ENCODE data around the gene MGME1. TPM values are rescaled to one million over a fixed set of nuclear protein-coding genes. Genes with fewer than 3 reads are reported as not detected.

The MGME1 gene
- total RNA-seq (ENCODE audit: low replicate concordance): 31.2 and 32.7 TPM in 2 replicates
- long read RNA-seq, transcript MGME1-203 (5 exons, 2,336 nt): major isoform, 76 of 149 reads
- long read RNA-seq, transcript MGME1-205 (3 exons, 740 nt): minor isoform, 6 of 149 reads
- long read RNA-seq, partial matches to known transcripts: 34 of 149 reads
- long read RNA-seq, other reads (novel, unspliced or antisense): 29 of 149 reads

- Mint-ChIP-seq H3K27ac (peak within 1 kb of the TSS; percentile 99), H3K36me3 (peaks cover 22% of the 10 kb centered on the region), H3K4me1 (ENCODE audit: unreplicated experiment) (peaks cover 53% of the 10 kb centered on the region), H3K4me3 (peak within 1 kb of the TSS; percentile 97), H3K27me3 (no peaks in the 10 kb centered on the region), H3K9me3 (no peaks in the 10 kb centered on the region)
- DNase-seq (ENCODE audit: extremely low spot score, unreplicated experiment): peak; percentile 99
- no peak for TF ChIP-seq CTCF (conservative IDR thresholded peaks at IDR 0.05)
Measured at GRCh38 chr20:17968366-17969277, at the start of gene MGME1, which contains the start of gene SNX5. MGME1 (plus strand) TSS chr20:17969018; CDS start chr20:17969860, 842 bp downstream. SNX5 (minus strand) TSS chr20:17968794; CDS start chr20:17968425, 369 bp downstream.

- no peaks in the 10 kb centered on the region for H3K4me1 Mint-ChIP-seq (ENCODE audit: unreplicated experiment)
- no peak overlapping the region for H3K4me3 Mint-ChIP-seq
- H3K27me3 Mint-ChIP-seq: peaks cover 2% of the 10 kb centered on the region
- DNase-seq (ENCODE audit: extremely low spot score, unreplicated experiment): no peak
- H3K36me3 Mint-ChIP-seq: no peaks in the 10 kb centered on the region
- no peak for TF ChIP-seq CTCF (conservative IDR thresholded peaks at IDR 0.05)
- H3K27ac Mint-ChIP-seq: no peak overlapping the region
- no peaks in the 10 kb centered on the region for H3K9me3 Mint-ChIP-seq
Measured at GRCh38 chr20:17919149-17919548, 49.7 kb upstream of the MGME1 start.

- DNase-seq (ENCODE audit: extremely low spot score, unreplicated experiment): no peak
- H3K4me3 Mint-ChIP-seq: no peak overlapping the region
- H3K36me3 Mint-ChIP-seq: no peaks in the 10 kb centered on the region
- H3K27me3 Mint-ChIP-seq: peaks cover 5% of the 10 kb centered on the region
- no peaks in the 10 kb centered on the region for H3K9me3 Mint-ChIP-seq
- TF ChIP-seq CTCF (conservative IDR thresholded peaks at IDR 0.05): no peak
- H3K27ac Mint-ChIP-seq: no peak overlapping the region
- H3K4me1 Mint-ChIP-seq (ENCODE audit: unreplicated experiment): peaks cover 11% of the 10 kb centered on the region
Measured at GRCh38 chr20:17921774-17922173, 47.0 kb upstream of the MGME1 start.

- H3K27ac Mint-ChIP-seq: no peak overlapping the region
- no peak for DNase-seq (ENCODE audit: extremely low spot score, unreplicated experiment)
- peaks cover 22% of the 10 kb centered on the region for H3K4me1 Mint-ChIP-seq (ENCODE audit: unreplicated experiment)
- no peaks in the 10 kb centered on the region for H3K36me3 Mint-ChIP-seq
- peaks cover 5% of the 10 kb centered on the region for H3K27me3 Mint-ChIP-seq
- no peaks in the 10 kb centered on the region for H3K9me3 Mint-ChIP-seq
- H3K4me3 Mint-ChIP-seq: no peak overlapping the region
- no peak for TF ChIP-seq CTCF (conservative IDR thresholded peaks at IDR 0.05)
Measured at GRCh38 chr20:17925141-17925939, 43.5 kb upstream of the MGME1 start.

- no peak for TF ChIP-seq CTCF (conservative IDR thresholded peaks at IDR 0.05)
- Mint-ChIP-seq H3K4me1 (ENCODE audit: unreplicated experiment) (peaks cover 22% of the 10 kb centered on the region), H3K36me3 (no peaks in the 10 kb centered on the region), H3K9me3 (no peaks in the 10 kb centered on the region), H3K27ac (no peak overlapping the region), H3K4me3 (no peak overlapping the region), H3K27me3 (peaks cover 5% of the 10 kb centered on the region)
- no peak for DNase-seq (ENCODE audit: extremely low spot score, unreplicated experiment)
Measured at GRCh38 chr20:17925940-17926300, 42.9 kb upstream of the MGME1 start.
